GM20000 (cell line): ENCODE results near the gene IQCM.

Experiments used
- DNase-seq: peaks from one replicate; pipeline ENCODE4 v3.0.0; 2012; ENCODE audit warnings: low spot score
- TF ChIP-seq, protein P1 (sequence below): IDR thresholded peaks from 2 replicates; pipeline ENCODE4 v1.5.1; 2012; ENCODE audit warnings: mild to moderate bottlenecking, control low read depth; ENCODE audit errors: extremely low read depth, missing control alignments

Gene IQCM

DNA sequence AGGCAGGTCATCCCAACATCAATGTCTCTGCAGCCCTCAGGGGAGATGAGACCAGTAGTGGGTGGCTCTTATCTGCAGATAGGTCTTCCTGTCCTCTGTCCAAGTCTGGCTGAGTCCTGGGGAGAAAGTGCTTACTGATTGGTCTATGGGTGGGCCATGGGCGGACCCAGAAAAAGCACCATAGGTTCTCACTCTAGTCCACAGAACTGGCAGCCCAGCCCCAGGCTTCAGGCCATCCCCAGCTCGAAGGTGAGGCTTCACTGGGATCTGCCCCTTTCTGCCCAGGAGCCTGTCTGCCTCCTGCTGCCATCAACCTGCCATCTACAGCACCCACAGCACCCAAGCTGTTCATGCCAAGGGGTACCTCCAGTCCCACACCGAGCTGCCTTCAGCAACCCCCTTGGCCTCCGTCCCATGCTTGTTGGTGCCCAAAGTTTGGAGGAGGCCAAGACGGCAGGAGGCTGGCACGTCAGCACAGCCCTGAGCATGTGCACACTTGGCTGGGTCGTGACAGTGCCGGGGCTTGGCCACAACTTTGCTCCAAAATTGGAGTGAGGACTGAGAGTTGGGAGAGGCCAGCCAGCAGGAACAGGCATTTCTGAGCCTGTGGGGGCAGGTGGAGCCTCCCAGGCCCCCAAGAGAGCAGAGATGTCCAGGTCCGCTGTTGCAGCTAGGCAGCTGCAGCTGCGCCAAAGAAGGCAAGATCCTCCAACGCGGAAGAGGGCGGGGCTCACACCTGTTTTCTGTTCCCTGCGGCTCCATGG is 99.6 kb downstream of the IQCM start:
- TF ChIP-seq, protein P1, sequence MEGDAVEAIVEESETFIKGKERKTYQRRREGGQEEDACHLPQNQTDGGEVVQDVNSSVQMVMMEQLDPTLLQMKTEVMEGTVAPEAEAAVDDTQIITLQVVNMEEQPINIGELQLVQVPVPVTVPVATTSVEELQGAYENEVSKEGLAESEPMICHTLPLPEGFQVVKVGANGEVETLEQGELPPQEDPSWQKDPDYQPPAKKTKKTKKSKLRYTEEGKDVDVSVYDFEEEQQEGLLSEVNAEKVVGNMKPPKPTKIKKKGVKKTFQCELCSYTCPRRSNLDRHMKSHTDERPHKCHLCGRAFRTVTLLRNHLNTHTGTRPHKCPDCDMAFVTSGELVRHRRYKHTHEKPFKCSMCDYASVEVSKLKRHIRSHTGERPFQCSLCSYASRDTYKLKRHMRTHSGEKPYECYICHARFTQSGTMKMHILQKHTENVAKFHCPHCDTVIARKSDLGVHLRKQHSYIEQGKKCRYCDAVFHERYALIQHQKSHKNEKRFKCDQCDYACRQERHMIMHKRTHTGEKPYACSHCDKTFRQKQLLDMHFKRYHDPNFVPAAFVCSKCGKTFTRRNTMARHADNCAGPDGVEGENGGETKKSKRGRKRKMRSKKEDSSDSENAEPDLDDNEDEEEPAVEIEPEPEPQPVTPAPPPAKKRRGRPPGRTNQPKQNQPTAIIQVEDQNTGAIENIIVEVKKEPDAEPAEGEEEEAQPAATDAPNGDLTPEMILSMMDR: no peak

GRCh38 chr4:149713031-149713430 is 102.6 kb downstream of the IQCM start:
- TF ChIP-seq, protein P1: no peak
- no peak for DNase-seq

More for the DNA sequence above, 99.6 kb downstream of the IQCM start:
- DNase-seq: no peak

GRCh38 chr4:149711593-149712365 is 103.9 kb downstream of the IQCM start:
- DNase-seq: no peak
- TF ChIP-seq, protein P1: no peak

DNA sequence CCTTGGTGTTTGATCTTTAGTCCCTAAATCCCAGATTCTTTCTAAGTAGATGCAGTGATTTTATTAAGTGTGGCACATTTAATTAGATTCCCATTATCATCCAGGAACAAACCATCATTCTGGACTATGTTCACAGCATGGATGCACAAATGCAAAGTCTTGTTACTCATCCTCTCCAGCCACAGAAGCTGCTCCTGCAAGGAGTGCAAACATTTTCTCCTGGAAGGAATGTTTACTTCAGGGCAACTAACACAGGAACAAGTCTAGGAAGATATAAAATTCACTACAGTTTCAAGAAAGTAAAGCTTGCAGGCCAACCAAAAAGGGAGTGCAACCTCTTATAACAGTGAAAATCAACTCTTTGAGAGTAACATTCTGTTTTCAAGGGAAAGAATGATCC is 106.0 kb downstream of the IQCM start:
- no peak for DNase-seq
- TF ChIP-seq, protein P1: no peak

- TF ChIP-seq, protein P1: no peak
- no peak for DNase-seq
These were observed 107.0 kb downstream of the IQCM start for GRCh38 chr4:149708513-149709130.

- no peak for DNase-seq
- TF ChIP-seq, protein P1: no peak
These were observed 107.8 kb downstream of the IQCM start for GRCh38 chr4:149707862-149708261.

- TF ChIP-seq, protein P1: no peak
- DNase-seq: no peak
These were observed 108.7 kb downstream of the IQCM start for GRCh38 chr4:149706942-149707341.
